Measurements from ENCODE around the gene CDH23. TPM values are rescaled to one million over a fixed set of nuclear protein-coding genes. Genes with fewer than 3 reads are reported as not detected.

The CDH23 gene
- total and polyA plus RNA-seq, 9 of the 15 experiments (the other 6 are each of a cell fraction or from before 2014, with no cell fraction given) = 0.18 to 1.2 (median 0.47) TPM

DNA sequence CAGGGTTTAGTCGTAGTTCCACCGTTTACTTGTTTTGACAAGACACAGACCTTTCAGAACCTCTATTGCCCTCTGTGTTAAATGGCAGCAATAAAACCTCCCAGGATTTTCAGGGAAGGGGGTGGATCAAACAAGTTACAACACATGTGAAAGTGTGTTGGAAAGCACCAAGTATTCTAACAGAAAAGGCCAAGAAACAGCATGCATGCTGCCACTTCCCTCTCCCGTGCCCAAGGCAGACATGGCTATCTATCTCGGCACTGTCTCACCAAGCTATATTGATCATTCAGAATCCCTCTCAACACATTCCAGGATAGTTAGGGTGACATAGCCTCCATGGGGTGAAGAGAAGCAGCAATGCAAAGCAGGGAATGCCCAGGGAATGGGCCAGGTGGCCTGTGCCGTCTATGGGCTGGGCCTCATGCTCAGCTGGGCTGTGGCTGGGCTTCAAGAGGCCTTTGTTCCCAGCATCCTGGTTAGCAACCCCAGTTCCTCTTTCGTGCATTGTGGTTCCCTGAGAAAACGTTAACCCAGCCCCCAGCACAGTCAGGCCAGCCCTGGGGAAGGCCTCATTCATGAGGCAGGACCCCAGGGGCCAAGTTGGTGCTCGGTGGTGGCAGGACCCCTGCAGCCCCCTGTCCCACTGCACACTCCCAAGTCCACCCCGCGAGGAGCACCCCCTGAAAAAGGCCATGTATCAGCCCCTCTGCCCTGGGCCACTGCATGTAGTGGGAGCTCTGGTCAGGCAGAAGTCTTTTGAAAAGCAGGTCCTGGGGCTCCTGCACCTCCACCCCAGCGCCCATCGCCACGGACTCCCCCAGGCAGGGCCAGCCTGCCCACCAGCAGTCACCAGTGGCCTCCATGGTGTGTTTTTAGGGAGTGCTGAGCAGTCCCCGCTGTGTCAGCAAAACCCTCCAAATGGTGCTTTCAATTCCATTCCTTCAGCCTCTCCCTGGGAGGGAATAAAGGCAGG, 351.1 kb downstream of the CDH23 start (continued):
- TF ChIP-seq EGR1 (conservative IDR thresholded peaks at IDR 0.05) (no peak), COPS2 (conservative IDR thresholded peaks at IDR 0.05) (no peak), ETV1 (tag; conservative IDR thresholded peaks at IDR 0.05; ENCODE audit: low read depth) (no peak), ZNF253 (CRISPR knock-in tag; conservative IDR thresholded peaks at IDR 0.05) (no peak), BCL6 (CRISPR knock-in tag; IDR thresholded peaks at IDR 0.05) (peak; percentile 48; the same call in 1 of the 2 replicates), TBL1XR1 (IDR thresholded peaks at IDR 0.05; ENCODE audit: low read length in 2 of 2) (no peak), FOXK2 (conservative IDR thresholded peaks at IDR 0.05 in 1 of 2, IDR thresholded peaks at IDR 0.05 in 1 of 2; ENCODE audit: low read depth in 2 of 2) (no peak), KLF6 (CRISPR knock-in tag; IDR thresholded peaks at IDR 0.05; ENCODE audit: borderline replicate concordance) (peak; percentile 81), SP1 (CRISPR knock-in tag; IDR thresholded peaks at IDR 0.05) (no peak), ZNF75A (CRISPR knock-in tag; IDR thresholded peaks at IDR 0.05) (peak; percentile 61; the same call in 1 of the 2 replicates), SAFB (IDR thresholded peaks at IDR 0.05; ENCODE audit: borderline replicate concordance, low read depth, low read length) (no peak), ZNF444 (CRISPR knock-in tag; IDR thresholded peaks at IDR 0.05) (peak; percentile 68; the same call in 1 of the 2 replicates), ZFP1 (CRISPR knock-in tag; IDR thresholded peaks at IDR 0.05) (no peak), HDAC1 (IDR thresholded peaks at IDR 0.05) (no peak), ETV5 (CRISPR knock-in tag; IDR thresholded peaks at IDR 0.05; ENCODE audit: low read depth) (no peak), TGIF2 (CRISPR knock-in tag; IDR thresholded peaks at IDR 0.05) (no peak), ZNF124 (CRISPR knock-in tag; IDR thresholded peaks at IDR 0.05) (no peak), ZNF764 (CRISPR knock-in tag; IDR thresholded peaks at IDR 0.05; ENCODE audit: low read depth) (no peak; the same call in 1 of the 2 replicates), ZNF830 (CRISPR knock-in tag; IDR thresholded peaks at IDR 0.05) (no peak; the same call in 1 of the 2 replicates), JUND (IDR thresholded peaks at IDR 0.05; ENCODE audit: borderline replicate concordance, low read depth, low read length) (no peak), JUND (tag; IDR thresholded peaks at IDR 0.05; ENCODE audit: borderline replicate concordance, low read depth, low read length) (no peak), ZNF766 (CRISPR knock-in tag; conservative IDR thresholded peaks at IDR 0.05) (no peak; the same call in 1 of the 2 replicates), SAP30 (IDR thresholded peaks at IDR 0.05; ENCODE audit: borderline replicate concordance, insufficient read depth, low read depth, low read length, poor library complexity, severe bottlenecking) (no peak), TCF3 (CRISPR knock-in tag; IDR thresholded peaks at IDR 0.05) (no peak), SNIP1 (IDR thresholded peaks at IDR 0.05; ENCODE audit: low read depth) (no peak)
- TF ChIP-seq, protein P1, sequence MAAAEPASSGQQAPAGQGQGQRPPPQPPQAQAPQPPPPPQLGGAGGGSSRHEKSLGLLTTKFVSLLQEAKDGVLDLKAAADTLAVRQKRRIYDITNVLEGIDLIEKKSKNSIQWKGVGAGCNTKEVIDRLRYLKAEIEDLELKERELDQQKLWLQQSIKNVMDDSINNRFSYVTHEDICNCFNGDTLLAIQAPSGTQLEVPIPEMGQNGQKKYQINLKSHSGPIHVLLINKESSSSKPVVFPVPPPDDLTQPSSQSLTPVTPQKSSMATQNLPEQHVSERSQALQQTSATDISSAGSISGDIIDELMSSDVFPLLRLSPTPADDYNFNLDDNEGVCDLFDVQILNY (CRISPR knock-in tag; IDR thresholded peaks at IDR 0.05) = no peak
- TF ChIP-seq, protein P2, sequence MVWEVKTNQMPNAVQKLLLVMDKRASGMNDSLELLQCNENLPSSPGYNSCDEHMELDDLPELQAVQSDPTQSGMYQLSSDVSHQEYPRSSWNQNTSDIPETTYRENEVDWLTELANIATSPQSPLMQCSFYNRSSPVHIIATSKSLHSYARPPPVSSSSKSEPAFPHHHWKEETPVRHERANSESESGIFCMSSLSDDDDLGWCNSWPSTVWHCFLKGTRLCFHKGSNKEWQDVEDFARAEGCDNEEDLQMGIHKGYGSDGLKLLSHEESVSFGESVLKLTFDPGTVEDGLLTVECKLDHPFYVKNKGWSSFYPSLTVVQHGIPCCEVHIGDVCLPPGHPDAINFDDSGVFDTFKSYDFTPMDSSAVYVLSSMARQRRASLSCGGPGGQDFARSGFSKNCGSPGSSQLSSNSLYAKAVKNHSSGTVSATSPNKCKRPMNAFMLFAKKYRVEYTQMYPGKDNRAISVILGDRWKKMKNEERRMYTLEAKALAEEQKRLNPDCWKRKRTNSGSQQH (CRISPR knock-in tag; IDR thresholded peaks at IDR 0.05) = no peak
